HuH-7 (cell line): ENCODE measurements around the gene ZNF319.

Source experiments
- DNase-seq: peaks from one replicate; pipeline ENCODE4 v3.0.0; 2011; ENCODE audit warnings: low spot score

Gene ZNF319

GRCh38 chr16:57999971-58000705, at the start of gene ZNF319:
ZNF319 (minus strand) TSS chr16:58000672; CDS start chr16:57998265, 2,407 bp downstream.
- DNase-seq = peak; percentile 43

GRCh38 chr16:58049232-58050185, 49.0 kb upstream of the ZNF319 start:
- no peak for DNase-seq

GRCh38 chr16:58048494-58049231, 48.2 kb upstream of the ZNF319 start:
- no peak for DNase-seq

GRCh38 chr16:58047557-58048348, 47.3 kb upstream of the ZNF319 start:
- DNase-seq = no peak

DNA sequence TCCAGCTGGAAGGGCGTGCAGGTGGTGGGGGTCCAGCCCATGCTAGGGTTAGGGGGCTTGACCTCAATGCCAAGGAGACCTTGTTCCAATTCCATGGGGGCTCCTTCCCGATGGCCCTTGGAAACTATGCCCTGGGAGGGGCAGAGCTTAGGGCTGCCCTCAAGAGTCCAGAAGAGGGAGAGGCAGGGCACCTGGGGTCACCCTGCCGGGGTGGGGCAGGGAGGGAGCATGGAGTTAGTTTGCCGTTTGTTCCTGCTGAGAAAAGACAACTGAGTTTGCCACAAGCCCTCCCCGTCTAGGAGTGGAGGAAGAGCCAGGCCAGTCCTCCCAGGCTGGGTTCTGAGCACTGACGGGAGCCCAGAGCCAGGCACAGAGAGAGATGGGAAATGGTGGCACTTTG, 46.5 kb upstream of the ZNF319 start:
- no peak for DNase-seq

DNA sequence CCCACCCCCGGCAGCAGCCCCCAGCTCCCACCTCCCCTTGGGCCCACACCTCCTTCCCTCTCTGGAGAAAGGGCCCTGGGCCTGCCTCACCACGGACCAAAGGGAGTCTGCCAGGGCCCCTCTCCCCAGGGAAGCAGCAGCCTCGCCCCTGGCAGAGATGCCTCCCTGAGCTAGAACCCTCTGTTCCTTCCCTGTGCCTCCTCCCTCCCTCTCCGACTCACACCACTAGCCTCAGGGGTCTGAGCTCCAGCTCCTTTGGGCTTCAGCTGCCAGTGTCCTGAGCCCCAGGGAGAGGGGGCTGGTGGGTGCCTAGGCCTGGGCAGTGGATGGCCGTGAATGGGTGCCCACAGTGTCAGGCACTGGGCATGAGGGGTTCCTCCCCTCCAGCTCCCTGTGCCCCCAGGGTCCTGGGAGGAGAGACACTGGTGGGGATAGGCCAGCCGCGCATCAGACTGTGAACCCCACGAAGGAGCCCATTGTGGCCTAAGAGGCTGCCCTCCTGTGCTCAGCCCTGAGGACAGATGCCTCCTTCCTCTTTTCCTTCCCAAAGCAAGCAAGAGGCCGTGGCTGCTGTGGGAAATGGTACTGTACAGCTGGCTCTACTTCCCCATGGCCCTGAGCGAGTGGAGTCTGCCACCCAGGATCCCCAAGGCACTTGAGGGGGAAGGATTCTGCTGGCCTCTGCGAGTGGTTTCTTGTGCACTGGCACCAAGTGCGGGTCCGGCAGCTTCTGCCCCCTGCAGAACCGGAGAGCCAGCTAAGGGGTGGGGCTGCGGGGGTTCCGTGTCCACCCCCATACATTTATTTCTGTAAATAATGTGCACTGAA, 45.8 kb upstream of the ZNF319 start:
- no peak for DNase-seq

DNA sequence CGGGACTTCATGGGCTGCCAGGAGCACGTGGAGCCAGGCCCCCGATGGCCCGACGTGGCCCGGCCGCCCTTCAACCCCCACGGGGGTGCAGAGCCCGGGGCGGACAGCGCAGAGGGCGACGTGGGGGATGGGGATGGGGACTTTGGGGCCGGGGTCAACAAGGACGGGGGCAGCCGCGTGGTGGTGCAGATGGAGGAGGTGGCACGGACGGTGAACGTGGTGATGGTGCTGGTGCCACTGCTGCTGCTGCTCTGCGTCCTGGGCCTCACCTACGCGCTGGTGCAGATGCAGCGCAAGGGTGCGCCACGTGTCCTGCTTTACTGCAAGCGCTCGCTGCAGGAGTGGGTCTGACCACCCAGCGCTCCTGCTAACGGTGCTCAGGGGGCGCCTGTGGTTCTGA, 44.6 kb upstream of the ZNF319 start:
- no peak for DNase-seq

DNA sequence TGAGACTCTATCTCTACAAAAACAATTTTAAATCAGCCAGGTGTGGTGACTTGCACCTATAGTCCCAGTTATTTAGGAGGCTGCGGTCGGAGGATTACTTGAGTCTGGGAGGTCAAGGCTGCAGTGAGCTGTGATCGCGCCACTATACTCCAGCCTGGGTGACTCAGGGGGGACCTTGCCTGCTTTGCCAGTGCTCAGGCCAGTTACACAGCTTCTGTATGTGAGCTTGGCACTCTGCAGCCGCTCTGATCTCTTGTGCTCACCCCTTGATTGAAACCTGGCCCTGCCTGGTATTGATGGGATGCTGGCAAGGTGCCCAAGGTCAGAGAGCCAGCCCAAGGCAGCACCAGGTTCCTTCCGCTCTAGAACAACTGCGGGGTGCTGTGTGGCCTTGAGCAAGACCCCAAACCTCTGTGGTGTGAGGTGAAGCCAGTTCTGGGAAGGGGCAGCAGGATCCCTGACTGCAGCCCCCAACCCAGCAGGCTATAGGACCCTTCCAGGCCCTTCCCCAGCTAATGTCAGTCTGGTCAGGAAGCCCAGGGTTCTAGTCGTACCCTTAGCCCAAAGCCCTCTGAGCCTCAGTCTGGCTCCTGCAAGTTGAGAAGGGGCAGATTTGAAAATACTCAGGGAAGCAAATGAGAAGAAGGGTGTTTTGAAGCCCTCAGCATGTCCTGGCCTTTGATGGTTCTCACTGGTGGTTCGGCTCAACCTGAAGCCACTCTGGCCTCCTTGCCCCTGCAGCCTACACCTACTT, 44.0 kb upstream of the ZNF319 start:
- no peak for DNase-seq

- no peak for DNase-seq
Measured at GRCh38 chr16:58043571-58044155, 43.2 kb upstream of the ZNF319 start.

- DNase-seq = no peak
Measured at GRCh38 chr16:58042886-58043515, 42.5 kb upstream of the ZNF319 start.

- no peak for DNase-seq
Measured at GRCh38 chr16:58042001-58042885, 41.8 kb upstream of the ZNF319 start.

DNA sequence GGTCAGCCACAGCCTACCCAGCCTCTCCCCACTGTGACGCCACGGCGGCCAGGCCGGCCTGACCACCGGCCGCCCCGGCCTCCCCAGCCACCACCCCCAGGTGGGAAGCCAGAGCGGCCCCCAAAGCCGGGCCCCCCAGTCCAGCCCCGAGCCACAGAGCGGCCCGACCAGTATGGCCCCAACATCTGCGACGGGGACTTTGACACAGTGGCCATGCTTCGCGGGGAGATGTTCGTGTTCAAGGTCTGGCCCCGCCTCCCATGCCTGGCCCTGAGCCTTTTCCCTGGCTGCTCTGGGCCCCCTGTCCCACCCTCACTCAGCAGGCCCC, 41.1 kb upstream of the ZNF319 start:
- DNase-seq = no peak

DNA sequence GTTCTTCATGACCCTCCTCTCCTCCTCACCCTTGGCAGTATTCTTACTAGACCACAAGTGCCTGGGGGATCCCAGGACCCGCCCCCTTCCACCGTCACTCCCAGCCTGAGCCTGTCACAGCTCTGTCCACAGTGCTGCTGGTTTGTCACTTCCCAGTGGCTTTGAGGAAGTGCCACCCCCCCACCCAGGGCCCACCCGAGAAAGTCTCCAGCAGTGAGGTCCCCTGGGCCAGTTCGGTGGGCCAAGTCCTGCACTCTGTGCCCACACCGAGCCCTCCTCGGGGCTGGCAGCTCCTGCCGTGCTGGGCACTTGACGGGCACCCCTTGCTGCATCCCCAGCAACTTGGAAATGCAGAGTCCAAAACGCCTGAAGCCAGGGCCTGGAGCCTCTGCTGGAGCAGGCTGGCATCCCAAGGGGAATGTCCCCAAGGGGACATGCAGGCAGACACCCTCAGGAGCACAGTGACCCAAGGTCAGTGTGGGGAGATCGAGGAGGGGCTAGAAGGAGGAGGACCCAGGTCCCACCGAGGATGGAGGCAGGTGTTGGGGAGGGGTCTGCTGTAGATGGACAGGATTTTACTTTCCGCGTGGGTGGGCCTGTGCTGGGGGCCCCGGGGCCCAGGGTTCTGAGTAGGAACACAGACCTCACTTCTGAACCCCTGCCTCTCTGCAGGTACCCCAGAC, 40.6 kb upstream of the ZNF319 start:
- no peak for DNase-seq

DNA sequence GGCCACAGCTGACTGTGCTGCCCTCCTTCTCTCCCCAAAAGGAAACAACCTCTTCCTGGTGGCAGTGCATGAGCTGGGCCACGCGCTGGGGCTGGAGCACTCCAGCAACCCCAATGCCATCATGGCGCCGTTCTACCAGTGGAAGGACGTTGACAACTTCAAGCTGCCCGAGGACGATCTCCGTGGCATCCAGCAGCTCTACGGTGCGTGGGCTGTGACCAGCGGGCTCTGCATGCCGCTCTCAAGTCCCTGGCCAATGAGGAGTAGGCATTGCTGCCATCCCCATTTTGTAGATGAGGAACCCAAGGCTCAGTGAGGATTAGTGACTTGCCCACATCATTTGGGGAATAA, 40.0 kb upstream of the ZNF319 start:
- DNase-seq = no peak

GRCh38 chr16:58039829-58040495, 39.5 kb upstream of the ZNF319 start:
- DNase-seq = no peak

GRCh38 chr16:58038219-58038641, 37.8 kb upstream of the ZNF319 start:
- DNase-seq = no peak
